UCSD-AML1 (cell line): ENCODE data around the gene ASCL3.
A peak's percentile ranks its signal among the peaks of the same experiment; 100 is the strongest.
"Not testable (repeated sequence)": the region's sequence is repeated elsewhere in the genome, so short reads cannot be mapped to it uniquely, and the experiment has no call there.

Source experiments
- DNase-seq: peaks from one replicate; lab custom pipeline; 2025; ENCODE audit not compliant: unreplicated experiment; lab: John Stamatoyannopoulos, UW

Gene ASCL3

GRCh38 chr11:8948886-8949285 is 6.1 kb upstream of the ASCL3 start:
- DNase-seq: no peak

- no peak for DNase-seq
Observed at GRCh38 chr11:8947230-8947943, 4.6 kb upstream of the ASCL3 start.

DNA sequence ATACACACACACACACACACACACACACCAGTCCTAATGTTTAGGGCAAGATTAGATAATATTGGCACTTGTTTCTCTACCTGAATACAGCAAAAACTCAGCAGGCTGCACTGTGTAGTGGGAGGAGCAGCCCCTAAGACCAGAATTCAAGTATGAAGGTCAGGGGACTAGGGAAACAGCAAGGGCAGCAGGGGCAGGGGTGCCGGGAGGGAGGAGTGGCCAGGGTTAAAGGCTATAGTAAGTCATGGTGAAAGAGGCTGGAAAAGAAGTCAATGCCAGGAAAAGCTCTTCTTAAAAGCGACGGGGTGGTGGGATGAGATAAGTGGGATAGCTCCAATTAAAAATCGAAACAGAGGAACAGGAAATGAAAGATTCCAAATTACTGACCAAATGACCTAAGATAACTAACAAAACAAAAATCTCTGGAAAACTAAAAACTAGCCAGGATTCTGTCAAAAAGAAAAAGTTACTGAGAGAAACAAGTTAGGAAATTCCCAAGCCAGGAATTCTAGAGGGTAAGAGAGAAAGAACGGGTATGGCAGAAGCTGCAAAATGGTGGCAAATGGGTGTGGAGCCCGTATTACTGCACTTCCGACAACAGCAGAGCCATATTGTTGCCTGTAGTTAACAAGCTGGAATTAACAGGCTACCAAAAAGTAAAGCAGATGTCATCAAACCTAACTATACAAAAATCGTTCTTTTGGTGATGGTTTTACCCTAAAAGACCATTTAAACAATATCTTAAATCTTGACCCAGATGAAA is 1.3 kb downstream of the ASCL3 start:
- DNase-seq: no peak

- no peak for DNase-seq
Observed at GRCh38 chr11:8937659-8938058, 5.2 kb downstream of the ASCL3 start.

- no peak for DNase-seq
Observed at GRCh38 chr11:8937159-8937558, 5.7 kb downstream of the ASCL3 start.

- not testable (repeated sequence) for DNase-seq
Observed at GRCh38 chr11:8935789-8936188, 7.0 kb downstream of the ASCL3 start.

DNA sequence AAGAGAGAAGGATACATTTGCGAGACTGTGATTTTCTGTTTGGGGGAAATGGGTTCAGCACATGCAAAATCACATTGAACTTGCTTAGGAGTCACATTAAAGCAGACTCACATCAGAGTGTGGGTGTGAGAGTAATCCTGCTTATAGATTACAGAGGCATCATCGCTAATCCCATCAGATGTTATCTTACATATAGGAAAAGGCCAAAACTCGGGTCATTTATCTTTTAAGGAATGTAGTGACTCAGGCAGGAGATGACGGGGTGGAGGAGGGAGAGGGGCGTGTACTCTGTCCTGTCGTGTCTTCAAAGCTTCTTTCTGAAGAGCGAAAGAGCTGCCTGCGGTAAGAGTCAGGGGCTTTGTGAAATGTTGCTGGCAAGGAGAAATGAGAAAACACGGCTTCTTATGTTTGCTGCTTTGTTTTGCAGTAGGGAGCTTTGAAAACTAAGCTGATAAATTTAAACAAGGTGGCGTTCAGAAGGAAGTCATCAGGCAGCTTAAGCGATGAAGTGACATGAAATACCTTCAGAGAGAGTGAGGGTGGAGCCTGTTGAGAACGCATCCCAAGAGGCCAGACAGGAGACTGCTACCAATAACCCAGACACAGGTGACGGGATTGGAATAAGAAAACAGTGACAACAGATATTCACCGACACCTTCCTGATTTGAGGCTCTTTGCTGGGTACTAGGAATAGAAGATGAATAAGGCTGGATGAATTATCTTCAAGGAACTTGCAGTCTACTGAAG is 7.9 kb downstream of the ASCL3 start:
- no peak for DNase-seq

GRCh38 chr11:8933931-8934330 is 8.9 kb downstream of the ASCL3 start:
- no peak for DNase-seq

GRCh38 chr11:8932564-8933180 is 10.1 kb downstream of the ASCL3 start, which contains the start of gene C11orf16:
TSS of gene C11orf16 (minus strand) at chr11:8932947. CDS start at chr11:8932308, 639 bp downstream.
- no peak for DNase-seq

DNA sequence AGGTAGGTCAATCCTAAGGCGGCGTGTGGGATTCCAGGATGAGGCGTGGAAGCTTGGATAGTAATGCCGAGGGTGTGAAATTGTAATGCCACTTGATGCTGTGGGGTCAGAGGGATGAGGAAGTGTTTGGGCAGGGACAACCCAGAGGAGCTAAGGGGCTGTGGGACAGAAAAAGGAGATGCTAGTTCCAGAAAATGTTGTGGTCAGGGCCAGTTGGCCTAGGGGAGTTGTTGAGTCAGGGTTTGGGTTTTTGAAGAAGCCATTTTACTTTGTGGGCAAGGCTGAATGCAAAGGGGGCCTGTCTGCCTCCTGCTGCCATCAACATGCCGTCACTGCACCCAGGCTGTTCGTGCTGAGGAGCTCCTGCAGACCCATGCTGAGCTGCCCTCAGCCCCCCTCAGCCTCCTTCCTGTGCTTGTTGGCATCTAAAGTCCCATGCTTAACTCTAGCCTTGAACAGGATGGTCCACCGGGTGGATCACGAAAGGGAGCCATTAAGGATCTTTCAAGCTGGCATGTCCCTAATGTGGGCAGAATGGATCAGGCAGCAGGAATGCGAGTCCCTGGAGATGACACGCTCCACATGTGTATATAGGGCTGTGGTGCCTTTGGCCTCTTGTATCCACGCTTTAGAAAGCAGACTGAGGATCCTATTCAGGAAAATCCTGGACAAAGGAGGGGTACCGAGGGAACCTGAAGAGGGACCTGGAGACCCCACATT is 12.2 kb downstream of the ASCL3 start:
- no peak for DNase-seq

GRCh38 chr11:8928981-8929615 is 13.7 kb downstream of the ASCL3 start:
- DNase-seq: no peak

DNA sequence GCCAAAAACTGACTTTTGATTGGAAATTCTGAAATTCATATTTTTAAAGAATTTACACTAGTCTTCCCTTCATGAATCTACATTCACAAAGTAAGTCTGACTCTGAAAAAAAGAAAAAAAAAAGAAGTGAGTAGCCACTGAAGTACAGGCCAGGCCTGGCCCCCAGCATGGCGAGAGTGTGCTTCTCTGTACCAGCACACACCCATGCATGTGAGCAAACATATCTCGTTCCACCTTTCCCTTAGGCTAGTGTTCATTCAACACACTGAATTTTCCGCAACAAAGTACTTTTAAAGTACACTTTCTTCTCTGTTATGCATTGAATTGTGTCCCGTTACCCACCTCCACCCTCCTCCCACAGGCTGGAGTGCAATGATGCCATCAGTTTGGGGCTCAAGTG is 14.6 kb downstream of the ASCL3 start:
- no peak for DNase-seq

DNA sequence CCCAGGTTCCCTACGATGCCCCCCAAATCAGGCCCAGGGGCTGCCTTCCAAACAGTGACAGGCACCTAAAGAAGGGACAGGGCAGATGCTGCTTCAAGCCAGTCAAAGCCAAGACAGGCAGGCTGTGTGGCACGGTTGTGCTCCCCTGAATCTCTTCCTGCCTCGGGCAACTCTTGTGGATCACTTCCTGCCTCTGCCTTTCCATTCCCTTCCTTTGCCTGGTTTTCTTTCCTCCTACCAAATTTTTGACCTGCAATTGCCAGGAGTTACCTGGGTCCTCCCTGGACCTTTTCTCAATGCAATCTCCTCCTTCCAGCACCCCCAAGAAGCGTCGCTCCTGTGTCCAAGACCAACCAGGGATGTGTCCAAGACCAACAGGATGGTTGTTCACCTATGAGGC is 15.6 kb downstream of the ASCL3 start:
- no peak for DNase-seq

DNA sequence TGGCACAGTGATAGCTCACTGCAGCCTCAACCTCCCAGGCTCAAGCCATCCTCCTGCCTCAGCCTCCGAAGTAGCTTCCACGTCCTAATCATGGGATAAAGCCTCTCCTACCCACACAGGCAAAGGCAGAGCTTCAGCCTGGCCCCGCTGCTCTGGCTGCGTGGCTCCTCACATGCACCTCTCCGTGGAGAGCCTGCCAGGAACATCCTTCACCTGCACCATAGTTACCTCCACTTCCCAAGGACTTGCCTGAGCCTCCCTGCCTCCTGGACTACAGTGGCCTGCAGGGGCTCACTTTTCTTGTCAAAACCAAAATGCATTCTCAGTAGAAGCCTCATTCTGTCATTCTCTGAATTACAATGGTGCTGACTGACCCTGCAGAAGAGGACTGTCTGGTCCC is 16.6 kb downstream of the ASCL3 start:
- DNase-seq: no peak

DNA sequence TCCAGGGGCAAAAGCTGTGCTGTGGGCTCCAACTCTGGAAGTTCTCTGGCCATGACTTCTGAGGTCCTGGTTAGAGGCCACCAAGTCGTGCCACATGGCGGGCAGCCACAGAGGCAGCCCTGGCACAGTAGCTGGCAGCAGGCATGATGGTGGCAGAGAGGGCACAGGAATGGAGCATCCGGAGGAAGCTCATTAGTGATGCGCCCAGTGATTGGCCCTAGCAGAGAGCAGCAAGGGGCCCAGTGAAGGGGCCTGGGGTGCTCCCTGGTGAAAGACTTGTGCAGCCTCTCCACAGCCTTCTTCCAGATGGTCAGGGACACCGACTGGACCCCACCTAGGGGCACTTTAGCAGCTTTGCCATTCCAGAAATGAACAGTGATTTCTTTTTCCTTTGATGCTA is 17.1 kb downstream of the ASCL3 start:
- DNase-seq: no peak

DNA sequence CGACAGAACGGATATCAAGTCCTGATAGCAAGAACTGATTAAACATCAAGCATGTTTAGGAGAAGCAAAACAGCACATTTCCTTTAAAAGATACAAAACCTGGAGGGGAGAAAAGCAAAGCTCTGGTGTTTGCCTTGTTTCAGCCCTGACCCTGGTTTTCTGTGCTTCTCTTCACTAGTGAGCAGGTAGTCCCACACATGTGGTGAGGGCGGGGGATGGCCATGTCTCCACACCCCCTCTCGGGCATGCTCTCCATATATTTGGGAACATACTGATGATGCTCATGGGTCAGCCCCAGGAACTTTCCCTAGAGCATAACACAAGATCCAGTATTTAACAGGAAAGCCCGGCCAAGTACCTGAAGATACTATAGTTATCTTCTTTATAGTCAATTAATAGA is 20.1 kb downstream of the ASCL3 start:
- DNase-seq: no peak

GRCh38 chr11:8917157-8917825 is 25.5 kb downstream of the ASCL3 start:
- DNase-seq: no peak

DNA sequence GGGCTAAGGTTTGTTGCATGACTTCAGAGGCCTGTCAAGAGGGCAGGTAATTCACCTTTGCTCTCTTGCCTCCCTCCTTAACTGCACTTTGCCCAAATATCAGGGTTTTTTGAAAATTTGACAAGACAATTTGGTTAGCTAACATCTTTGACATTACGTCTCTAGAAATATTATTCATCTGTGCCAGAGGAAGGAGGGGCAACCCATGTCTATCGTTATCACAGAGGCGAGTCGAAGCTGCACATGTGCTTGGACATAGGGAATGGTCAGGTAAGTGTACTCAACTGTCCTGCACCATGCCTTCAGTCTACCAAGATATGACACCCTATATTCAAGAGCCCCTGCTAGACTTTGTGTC is 28.2 kb downstream of the ASCL3 start:
- DNase-seq: no peak

GRCh38 chr11:8913961-8914660 is 28.7 kb downstream of the ASCL3 start:
- peak; percentile 48 for DNase-seq
